AG04450 (cell line): ENCODE results near the gene ASB14. TPM values are rescaled to one million over a fixed set of nuclear protein-coding genes. Genes with fewer than 3 reads are reported as not detected.
"Not testable (repeated sequence)": the region's sequence is repeated elsewhere in the genome, so short reads cannot be mapped to it uniquely, and the experiment has no call there.

Experiments used
- CTCF ChIA-PET: fragments of 300-600, 350-600 bp; formaldehyde crosslinking; extraction: SDS; loops from one replicate; lab custom pipeline; 2022; ENCODE audit warnings: antibody characterized with exemption, inconsistent platforms; lab: Charles Lee
- POLR2A ChIA-PET: fragments of 350-600 bp; formaldehyde crosslinking; extraction: SDS; loops from one replicate; lab custom pipeline; 2021; ENCODE audit warnings: antibody characterized with exemption, inconsistent platforms; lab: Yijun Ruan, JAX
- DNase-seq: peaks from one replicate; pipeline ENCODE4 v3.0.0-alpha.2; 2011; ENCODE audit warnings: low read depth, low spot score
- H3K27ac ChIP-seq: one replicate; pipeline ENCODE4 v1.5.1; 2012; ENCODE audit warnings: low read depth, low read length, control low read depth
- H3K27me3 ChIP-seq: one replicate; pipeline ENCODE4 v1.6.0; 2012; ENCODE audit warnings: low read length; ENCODE audit not compliant: control insufficient read depth, insufficient read depth
- H3K4me3 ChIP-seq: 2 replicates; pipeline ENCODE4 v1.5.1; 2011; ENCODE audit warnings: mild to moderate bottlenecking, low read depth, low read length, control low read depth
- H3K9me3 ChIP-seq: 2 replicates; pipeline ENCODE4 v1.5.1; 2012; ENCODE audit warnings: low read length; ENCODE audit not compliant: control insufficient read depth, insufficient read depth
- CTCF ChIP-seq: IDR thresholded peaks from 2 replicates; pipeline ENCODE4 v1.5.1; 2011; ENCODE audit warnings: low read depth, low read length, control low read depth, inconsistent platforms
- polyA plus RNA-seq: library from polyadenylated mRNA; depleted of rRNA; stranded (reverse); fragments of >200 nt; gene quantifications from 2 replicates; pipeline ENCODE4 v1.2.3, GENCODE V29; 2011

ASB14 gene
- polyA plus RNA-seq, 1 experiment: not detected

DNA sequence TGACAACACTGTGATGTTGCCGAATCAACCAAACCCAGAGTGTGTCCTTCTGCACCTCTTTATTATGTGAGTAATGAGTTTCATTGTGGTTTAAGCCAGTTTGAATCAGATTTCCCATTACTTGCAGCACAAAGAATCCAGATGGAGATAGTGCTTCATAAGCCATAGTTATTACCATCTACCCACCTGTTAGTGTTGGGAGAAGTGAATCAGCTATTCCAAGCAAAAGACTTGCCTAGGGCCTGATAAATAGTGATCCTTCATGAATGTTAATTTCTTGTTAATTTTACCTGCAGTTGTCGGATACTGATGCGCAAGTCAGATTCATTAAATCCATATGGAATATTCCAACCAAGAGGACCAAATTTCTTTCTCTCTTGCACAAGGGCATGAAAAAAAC, 21.7 kb upstream of the ASB14 start:
- DNase-seq: no peak
- POLR2A ChIA-PET: no interaction called here
- CTCF ChIA-PET: no interaction called here

DNA sequence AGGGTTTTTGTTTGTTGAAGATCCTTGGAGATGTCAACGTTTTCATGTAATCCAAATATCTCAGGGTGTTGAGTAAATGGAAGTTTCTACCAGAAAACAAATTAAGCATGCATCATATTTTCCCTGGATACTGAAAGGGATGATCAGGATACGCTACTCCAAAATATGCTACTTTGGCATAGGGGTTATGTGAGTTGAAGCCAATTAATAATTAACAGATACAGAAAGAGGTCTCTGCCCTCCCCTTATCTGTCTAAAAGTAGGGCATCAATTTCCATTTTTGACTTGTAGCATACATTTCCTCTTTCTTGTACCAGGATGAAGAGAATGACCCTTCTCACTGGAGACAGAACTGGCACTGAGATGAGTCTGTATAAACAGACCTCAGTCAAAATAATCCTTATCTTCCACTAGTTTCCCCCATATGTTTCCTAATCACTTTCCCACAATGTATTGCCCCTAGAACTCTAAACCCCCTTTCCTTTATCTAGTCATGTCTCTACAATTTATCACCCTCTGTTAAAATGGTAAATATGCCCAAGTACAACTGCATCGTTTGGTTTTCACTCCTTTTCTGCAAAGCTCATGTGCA, 17.4 kb upstream of the ASB14 start:
- H3K27me3 ChIP-seq: no peaks in the 10 kb centered on the region
- H3K4me3 ChIP-seq: no peak overlapping the region
- CTCF ChIA-PET: no interaction called here
- no peaks in the 10 kb centered on the region for H3K9me3 ChIP-seq
- TF ChIP-seq CTCF: no peak
- no peak for DNase-seq
- POLR2A ChIA-PET: no interaction called here
- no peak overlapping the region for H3K27ac ChIP-seq

More for the DNA sequence above, 21.7 kb upstream of the ASB14 start:
- H3K9me3 ChIP-seq: no peaks in the 10 kb centered on the region
- H3K27me3 ChIP-seq: peaks cover under 1% of the 10 kb centered on the region
- no peak overlapping the region for H3K27ac ChIP-seq
- TF ChIP-seq CTCF: no peak
- H3K4me3 ChIP-seq: no peak overlapping the region

DNA sequence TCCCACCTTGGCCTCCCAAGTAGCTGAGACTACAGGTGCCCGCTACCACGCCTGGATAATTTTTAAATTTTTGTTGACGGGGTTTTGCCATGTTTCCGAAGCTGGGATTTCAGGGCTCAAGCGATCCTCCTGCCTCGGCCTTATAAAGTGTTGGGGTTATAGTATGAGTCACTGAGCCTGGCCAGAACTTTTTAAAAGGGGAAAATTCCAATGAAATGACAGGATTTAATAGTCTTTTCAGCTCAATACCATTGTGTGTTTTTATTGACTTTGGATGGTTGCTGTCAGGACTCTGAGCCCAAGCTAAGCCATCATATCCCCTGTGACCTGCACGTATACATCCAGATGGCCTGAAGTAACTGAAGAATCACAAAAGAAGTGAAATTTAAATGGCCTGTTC, 11.0 kb upstream of the ASB14 start:
- POLR2A ChIA-PET, H3K27ac ChIP-seq, H3K4me3 ChIP-seq, H3K9me3 ChIP-seq, H3K27me3 ChIP-seq, DNase-seq: not testable (repeated sequence)
- CTCF ChIA-PET: interaction anchor here (0.7 kb wide), 1 partner anchor 538 kb away, joined by 3 read pairs; no protein-coding TSS in a partner anchor

DNA sequence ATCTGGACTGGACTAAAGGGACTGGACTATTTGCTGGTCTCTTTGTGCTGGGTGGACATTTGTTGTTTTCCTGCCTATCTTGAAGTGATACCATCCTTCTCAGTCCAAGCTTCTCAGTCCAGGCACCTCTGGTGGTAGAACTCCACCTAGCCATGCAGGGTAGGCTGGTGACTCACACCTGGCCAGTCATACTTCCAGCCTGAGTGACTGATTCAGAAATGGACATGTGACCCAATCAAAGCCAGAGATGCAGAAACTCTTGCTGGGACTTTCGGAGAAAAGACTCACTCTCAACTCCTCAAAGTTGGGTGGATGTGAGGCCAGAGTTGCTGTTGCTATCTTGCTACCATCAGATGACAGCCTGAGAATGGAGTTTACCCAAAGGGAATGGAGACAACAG, 5.6 kb upstream of the ASB14 start:
- Histone ChIP-seq H3K9me3 (no peaks in the 10 kb centered on the region), H3K27me3 (no peaks in the 10 kb centered on the region), H3K4me3 (no peak overlapping the region), H3K27ac (no peak overlapping the region)
- ChIA-PET CTCF (no interaction called here), POLR2A (no interaction called here)
- no peak for DNase-seq
- no peak for TF ChIP-seq CTCF

- no peaks in the 10 kb centered on the region for H3K27me3 ChIP-seq
- no peak for DNase-seq
- POLR2A ChIA-PET: no interaction called here
- no peaks in the 10 kb centered on the region for H3K9me3 ChIP-seq
- no peak for TF ChIP-seq CTCF
- CTCF ChIA-PET: no interaction called here
- H3K4me3 ChIP-seq: no peak overlapping the region
- H3K27ac ChIP-seq: no peak overlapping the region
Observed at GRCh38 chr3:57292897-57293526, 527 bp upstream of the ASB14 start.
